ENCODE measurements around the gene HELZ2.

Gene HELZ2

GRCh38 chr20:63592661-63593060, 18.6 kb upstream of the HELZ2 start:
- H3K9me3 ChIP-seq (ENCODE audit: control insufficient read depth, insufficient read depth, low read length) = no peaks in the 10 kb centered on the region
- H3F3A ChIP-seq (ENCODE audit: control insufficient read depth, insufficient read depth) = no peaks in the 10 kb centered on the region
- H3K9me2 ChIP-seq (replicated peaks; ENCODE audit: control insufficient read depth, low read length) = no peaks in the 10 kb centered on the region
- peaks cover 32% of the 10 kb centered on the region; the same call in 1 of the 2 replicates for H3K36me3 ChIP-seq (ENCODE audit: control insufficient read depth, low read length)
- no peak overlapping the region for H3K4me2 ChIP-seq (ENCODE audit: low read length)
- no peaks in the 10 kb centered on the region for H3K4me1 ChIP-seq (ENCODE audit: control insufficient read depth, low read length)
- no peaks in the 10 kb centered on the region for H3K79me2 ChIP-seq (ENCODE audit: control insufficient read depth, low read length)
- no peaks in the 10 kb centered on the region for H3K27me3 ChIP-seq (ENCODE audit: control insufficient read depth, low read length)
- TF ChIP-seq EZH2phosphoT487 (IDR thresholded peaks at IDR 0.05; ENCODE audit: borderline replicate concordance, low read length) = no peak
- TF ChIP-seq CTCF (IDR thresholded peaks at IDR 0.05; ENCODE audit: low read depth, low read length, poor library complexity, severe bottlenecking) = no peak
- no peak overlapping the region for H3K27ac ChIP-seq (ENCODE audit: low read depth, low read length)
- no peaks in the 10 kb centered on the region for H4K20me1 ChIP-seq (ENCODE audit: control insufficient read depth, insufficient read depth, low read depth, low read length)
- no peak overlapping the region for H3K4me3 ChIP-seq (ENCODE audit: low read length)

DNA sequence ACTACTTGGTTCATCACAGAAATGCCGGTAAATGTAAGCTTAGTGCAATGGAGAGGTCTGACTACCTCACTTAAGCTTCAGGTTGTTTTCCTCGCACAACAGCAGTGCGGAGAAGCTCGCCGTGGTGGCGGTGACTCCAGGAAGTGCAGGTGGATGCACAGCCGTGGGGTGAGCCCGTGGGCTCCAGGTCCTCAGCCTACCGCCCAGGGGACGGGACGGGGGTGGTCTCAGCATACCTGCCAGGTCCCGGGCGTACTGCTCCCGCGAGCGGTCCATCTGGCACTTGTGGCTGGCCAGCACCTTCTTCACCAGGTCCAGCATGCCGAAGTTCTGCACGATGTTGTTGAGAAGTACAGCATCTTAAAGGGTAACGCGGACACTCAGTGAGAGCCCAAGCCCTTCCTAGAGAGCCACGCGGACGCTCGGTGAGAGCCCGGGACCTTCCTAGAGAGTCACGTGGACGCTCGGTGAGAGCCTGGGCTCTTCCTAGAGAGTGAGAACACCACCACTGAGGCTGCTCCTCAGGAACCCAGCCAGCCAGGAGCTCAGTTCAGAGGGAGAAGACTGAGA, 17.8 kb upstream of the HELZ2 start:
- TF ChIP-seq CTCF (IDR thresholded peaks at IDR 0.05; ENCODE audit: low read depth, low read length, poor library complexity, severe bottlenecking) = no peak
- no peak for TF ChIP-seq EZH2phosphoT487 (IDR thresholded peaks at IDR 0.05; ENCODE audit: borderline replicate concordance, low read length)
- Histone ChIP-seq H3K9me2 (replicated peaks; ENCODE audit: control insufficient read depth, low read length) (no peaks in the 10 kb centered on the region), H3K36me3 (ENCODE audit: control insufficient read depth, low read length) (peaks cover 30% of the 10 kb centered on the region; the same call in 1 of the 2 replicates), H3K4me3 (ENCODE audit: low read length) (no peak overlapping the region), H3K27me3 (ENCODE audit: control insufficient read depth, low read length) (no peaks in the 10 kb centered on the region), H3K4me1 (ENCODE audit: control insufficient read depth, low read length) (no peaks in the 10 kb centered on the region), H4K20me1 (ENCODE audit: control insufficient read depth, insufficient read depth, low read depth, low read length) (no peaks in the 10 kb centered on the region), H3K4me2 (ENCODE audit: low read length) (no peak overlapping the region), H3K27ac (ENCODE audit: low read depth, low read length) (no peak overlapping the region), H3F3A (ENCODE audit: control insufficient read depth, insufficient read depth) (no peaks in the 10 kb centered on the region), H3K79me2 (ENCODE audit: control insufficient read depth, low read length) (no peaks in the 10 kb centered on the region), H3K9me3 (ENCODE audit: control insufficient read depth, insufficient read depth, low read length) (no peaks in the 10 kb centered on the region)

- H3K27ac ChIP-seq (ENCODE audit: low read depth, low read length) = no peak overlapping the region
- no peaks in the 10 kb centered on the region for H3F3A ChIP-seq (ENCODE audit: control insufficient read depth, insufficient read depth)
- no peaks in the 10 kb centered on the region for H3K79me2 ChIP-seq (ENCODE audit: control insufficient read depth, low read length)
- no peaks in the 10 kb centered on the region for H4K20me1 ChIP-seq (ENCODE audit: control insufficient read depth, insufficient read depth, low read depth, low read length)
- no peaks in the 10 kb centered on the region for H3K27me3 ChIP-seq (ENCODE audit: control insufficient read depth, low read length)
- H3K36me3 ChIP-seq (ENCODE audit: control insufficient read depth, low read length) = peaks cover 30% of the 10 kb centered on the region; the same call in 1 of the 2 replicates
- no peak overlapping the region for H3K4me2 ChIP-seq (ENCODE audit: low read length)
- no peak for TF ChIP-seq CTCF (IDR thresholded peaks at IDR 0.05; ENCODE audit: low read depth, low read length, poor library complexity, severe bottlenecking)
- TF ChIP-seq EZH2phosphoT487 (IDR thresholded peaks at IDR 0.05; ENCODE audit: borderline replicate concordance, low read length) = no peak
- H3K4me1 ChIP-seq (ENCODE audit: control insufficient read depth, low read length) = no peaks in the 10 kb centered on the region
- no peaks in the 10 kb centered on the region for H3K9me2 ChIP-seq (replicated peaks; ENCODE audit: control insufficient read depth, low read length)
- H3K9me3 ChIP-seq (ENCODE audit: control insufficient read depth, insufficient read depth, low read length) = no peaks in the 10 kb centered on the region
- H3K4me3 ChIP-seq (ENCODE audit: low read length) = no peak overlapping the region
Observed at GRCh38 chr20:63591147-63591533, 17.1 kb upstream of the HELZ2 start.

All from DOHH2 (cell line).